Astrocyte (in vitro differentiated cells and primary cell): ENCODE results near the gene ART5.
"Not testable (repeated sequence)": the region's sequence is repeated elsewhere in the genome, so short reads cannot be mapped to it uniquely, and the experiment has no call there.

Experiments used
- EZH2 ChIP-seq: IDR thresholded peaks from 2 replicates; pipeline ENCODE4 v1.6.1; 2012; ENCODE audit warnings: mild to moderate bottlenecking, low read length, inconsistent platforms; ENCODE audit not compliant: insufficient read depth
- TF ChIP-seq, protein P1 (sequence below): IDR thresholded peaks from 2 replicates; pipeline ENCODE4 v1.5.1; 2011; ENCODE audit warnings: low read depth, mild to moderate bottlenecking, inconsistent platforms, low read length, moderate library complexity; ENCODE audit not compliant: insufficient read depth

DNA sequence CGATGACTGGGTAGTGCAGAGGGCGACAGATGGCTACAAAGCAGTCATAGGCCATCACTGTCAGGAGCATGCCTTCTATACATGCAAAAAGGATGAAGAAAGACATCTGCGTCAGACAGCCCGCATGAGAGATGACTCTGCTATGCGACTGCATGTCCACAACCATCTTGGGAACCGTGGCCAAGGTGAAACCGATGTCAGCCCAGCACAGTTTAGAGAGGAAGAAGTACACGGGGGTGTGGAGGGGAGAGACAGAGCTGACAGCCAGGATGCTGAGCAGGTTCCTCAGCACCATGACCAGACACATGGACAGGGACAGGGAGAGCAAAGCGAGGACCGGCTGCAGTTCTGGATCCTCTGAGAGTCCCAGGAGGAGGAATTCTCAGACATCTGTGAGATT, 41.6 kb downstream of the ART5 start:
- TF ChIP-seq, protein P1, sequence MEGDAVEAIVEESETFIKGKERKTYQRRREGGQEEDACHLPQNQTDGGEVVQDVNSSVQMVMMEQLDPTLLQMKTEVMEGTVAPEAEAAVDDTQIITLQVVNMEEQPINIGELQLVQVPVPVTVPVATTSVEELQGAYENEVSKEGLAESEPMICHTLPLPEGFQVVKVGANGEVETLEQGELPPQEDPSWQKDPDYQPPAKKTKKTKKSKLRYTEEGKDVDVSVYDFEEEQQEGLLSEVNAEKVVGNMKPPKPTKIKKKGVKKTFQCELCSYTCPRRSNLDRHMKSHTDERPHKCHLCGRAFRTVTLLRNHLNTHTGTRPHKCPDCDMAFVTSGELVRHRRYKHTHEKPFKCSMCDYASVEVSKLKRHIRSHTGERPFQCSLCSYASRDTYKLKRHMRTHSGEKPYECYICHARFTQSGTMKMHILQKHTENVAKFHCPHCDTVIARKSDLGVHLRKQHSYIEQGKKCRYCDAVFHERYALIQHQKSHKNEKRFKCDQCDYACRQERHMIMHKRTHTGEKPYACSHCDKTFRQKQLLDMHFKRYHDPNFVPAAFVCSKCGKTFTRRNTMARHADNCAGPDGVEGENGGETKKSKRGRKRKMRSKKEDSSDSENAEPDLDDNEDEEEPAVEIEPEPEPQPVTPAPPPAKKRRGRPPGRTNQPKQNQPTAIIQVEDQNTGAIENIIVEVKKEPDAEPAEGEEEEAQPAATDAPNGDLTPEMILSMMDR: not testable (repeated sequence)
- TF ChIP-seq EZH2: not testable (repeated sequence)
